GM18858 (cell line): ENCODE results near the gene UQCC5.

Experiments used
- ATAC-seq: cut with Tn5 transposase; IDR thresholded peaks from one replicate; pipeline ENCODE4 v1.9.1; 2021; ENCODE audit not compliant: unreplicated experiment

UQCC5 gene

GRCh38 chr3:52503788-52504424 lies 32.5 kb upstream of the UQCC5 start:
- ATAC-seq: no peak

DNA sequence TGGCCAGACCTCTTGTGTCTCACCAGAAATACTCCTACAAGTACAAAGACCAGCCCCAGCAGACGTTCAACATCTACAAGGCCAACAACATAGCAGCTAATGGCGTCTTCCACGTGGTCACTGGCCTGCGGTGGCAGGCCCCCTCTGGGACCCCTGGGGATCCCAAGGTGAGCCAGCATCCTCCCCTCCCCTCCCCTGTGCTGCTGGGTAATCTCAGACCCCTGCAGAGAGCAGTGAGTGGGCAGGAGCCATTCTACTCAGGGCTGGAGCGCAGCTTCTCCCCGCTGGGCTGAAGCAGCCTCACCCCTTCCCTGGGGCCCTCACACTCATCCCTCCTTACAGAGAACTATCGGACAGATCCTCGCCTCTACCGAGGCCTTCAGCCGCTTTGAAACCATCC lies 31.4 kb upstream of the UQCC5 start:
- ATAC-seq: no peak

DNA sequence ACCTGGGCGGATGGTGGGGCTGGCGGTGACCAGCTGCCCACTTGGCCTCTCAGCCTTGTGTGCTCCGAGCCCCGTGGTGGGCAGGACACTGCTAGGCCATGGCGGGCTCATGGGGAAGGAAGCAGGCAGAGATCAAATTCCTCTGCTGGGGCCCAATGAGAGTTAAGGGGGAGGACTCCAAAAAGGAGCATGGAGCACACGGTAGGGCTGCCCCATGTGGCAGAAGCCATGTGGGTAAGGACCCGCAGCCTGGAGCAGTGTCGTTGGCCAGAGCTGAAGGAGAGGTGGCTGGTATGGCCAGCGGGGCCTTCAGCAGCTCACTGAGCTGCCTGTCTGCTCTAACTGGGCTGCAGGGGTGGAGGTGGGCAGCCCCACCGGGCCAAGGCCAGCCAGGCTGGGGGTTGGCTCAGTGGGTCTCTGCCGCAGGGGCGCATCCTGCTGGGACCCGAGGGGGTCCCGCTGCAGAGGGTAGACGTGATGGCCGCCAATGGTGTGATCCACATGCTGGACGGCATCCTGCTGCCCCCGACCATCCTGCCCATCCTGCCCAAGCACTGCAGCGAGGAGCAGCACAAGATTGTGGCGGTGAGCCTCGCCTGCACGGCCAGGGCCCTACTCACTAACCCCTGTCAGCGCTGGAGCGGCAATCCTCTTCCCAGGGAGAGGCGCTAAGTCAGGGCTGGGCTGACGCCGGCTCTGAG lies 30.0 kb upstream of the UQCC5 start:
- no peak for ATAC-seq

GRCh38 chr3:52507359-52507758 lies 29.0 kb upstream of the UQCC5 start:
- ATAC-seq: no peak

DNA sequence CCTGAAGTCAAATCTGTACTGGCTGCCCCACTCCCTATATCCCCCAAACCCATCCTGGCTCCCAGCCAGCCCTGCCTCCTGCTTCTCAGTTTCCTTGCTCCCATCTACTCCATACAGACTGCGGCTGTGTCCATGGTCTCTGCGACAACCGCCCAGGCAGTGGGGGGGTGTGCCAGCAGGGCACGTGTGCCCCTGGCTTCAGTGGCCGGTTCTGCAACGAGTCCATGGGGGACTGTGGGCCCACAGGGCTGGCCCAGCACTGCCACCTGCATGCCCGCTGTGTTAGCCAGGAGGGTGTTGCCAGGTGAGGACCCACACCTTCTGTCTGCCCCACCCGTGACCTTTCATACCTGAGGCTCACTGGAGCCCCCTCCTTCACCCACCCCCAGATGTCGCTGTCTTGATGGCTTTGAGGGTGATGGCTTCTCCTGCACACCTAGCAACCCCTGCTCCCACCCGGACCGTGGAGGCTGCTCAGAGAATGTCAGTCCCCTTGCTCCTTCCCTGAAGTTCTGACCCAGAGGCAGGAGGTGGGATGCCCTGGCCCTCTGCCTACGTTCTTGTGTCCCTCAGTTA lies 26.6 kb upstream of the UQCC5 start:
- ATAC-seq: no peak

DNA sequence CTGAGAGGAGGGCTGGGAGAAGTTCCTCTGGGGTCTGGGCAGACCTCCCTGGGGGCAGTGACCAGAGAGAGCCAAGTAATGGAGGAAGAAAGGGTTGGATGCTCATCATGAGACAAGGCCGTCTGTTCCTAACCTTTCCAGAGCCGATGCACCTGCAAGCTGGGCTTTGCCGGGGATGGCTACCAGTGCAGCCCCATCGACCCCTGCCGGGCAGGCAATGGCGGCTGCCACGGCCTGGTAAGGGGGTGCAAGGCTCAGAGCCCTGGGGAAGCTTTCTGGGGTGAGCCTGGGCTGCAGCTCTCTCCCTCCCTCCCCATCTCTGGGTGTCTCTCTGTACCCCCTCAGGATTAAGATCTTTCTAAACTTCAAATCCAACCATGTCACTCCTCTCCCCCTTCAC lies 24.9 kb upstream of the UQCC5 start:
- no peak for ATAC-seq

DNA sequence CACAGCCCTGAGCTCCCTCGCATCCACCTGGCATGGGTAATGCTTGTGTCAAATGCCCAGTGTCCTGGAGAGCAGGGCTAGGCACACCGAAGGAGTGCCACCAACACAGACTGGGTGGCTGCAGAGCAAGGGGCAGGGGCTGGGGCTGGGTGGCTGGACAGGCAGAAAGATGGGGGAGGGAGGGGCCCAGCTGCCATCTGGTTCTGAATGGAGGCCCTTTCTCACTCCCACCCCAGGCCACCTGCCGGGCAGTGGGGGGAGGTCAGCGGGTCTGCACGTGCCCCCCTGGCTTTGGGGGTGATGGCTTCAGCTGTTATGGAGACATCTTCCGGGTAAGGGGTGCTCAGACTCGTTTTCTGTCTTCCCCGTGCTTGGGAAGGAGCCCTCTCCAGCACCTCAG lies 24.3 kb upstream of the UQCC5 start:
- ATAC-seq: no peak

DNA sequence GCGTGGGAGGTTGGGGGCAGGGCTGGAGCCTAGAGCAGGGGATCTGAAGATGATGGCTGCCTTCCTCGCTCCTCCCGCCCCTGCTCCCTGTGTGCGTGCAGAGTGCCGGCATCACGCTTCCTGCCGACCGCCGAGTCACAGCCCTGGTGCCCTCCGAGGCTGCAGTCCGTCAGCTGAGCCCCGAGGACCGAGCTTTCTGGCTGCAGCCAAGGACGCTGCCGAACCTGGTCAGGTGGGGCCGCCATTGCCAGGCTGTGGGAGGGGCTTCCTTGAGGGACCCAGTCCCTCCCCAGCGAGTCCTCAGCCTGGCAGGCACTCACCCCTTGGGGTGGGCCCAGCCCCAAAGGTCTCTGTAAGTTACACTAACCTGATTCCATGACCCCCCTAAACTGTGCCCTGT lies 23.7 kb upstream of the UQCC5 start:
- ATAC-seq: no peak

DNA sequence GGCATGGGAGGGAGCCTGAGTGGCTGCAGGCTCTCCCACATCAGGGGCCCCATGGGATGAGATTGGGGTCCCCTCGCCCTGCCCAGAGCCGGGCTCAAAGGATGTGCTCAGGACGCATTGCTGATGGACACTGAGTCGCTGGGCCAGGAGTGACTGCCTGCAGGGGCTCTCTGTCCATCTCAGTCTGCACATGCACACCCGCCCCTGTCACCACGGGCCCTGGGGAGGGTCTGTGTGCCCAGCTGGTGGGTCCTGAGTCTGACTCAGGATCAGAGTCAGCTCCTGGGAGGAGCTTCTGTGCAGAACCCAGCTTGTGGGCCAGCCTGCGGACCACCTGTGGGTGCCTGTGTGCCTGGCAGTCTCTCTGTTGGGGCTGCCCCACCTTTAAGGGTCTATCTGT lies 23.1 kb upstream of the UQCC5 start:
- ATAC-seq: no peak

DNA sequence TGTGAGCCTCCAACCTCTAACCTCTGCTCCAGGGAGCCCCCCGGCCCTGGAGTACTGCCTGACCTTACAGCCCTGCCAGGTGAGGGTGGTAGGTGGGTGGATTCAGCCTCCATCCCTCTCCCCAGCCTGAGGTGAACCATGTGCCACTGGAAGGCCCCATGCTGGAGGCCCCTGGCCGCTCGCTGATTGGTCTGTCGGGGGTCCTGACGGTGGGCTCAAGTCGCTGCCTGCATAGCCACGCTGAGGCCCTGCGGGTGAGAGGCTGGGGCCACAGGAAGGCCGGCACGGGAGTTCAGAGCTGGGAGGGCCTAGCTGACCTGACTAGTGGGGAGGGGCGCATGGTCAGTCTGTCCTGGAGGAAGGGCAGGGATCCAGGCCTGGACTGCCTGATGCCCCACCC lies 21.8 kb upstream of the UQCC5 start:
- ATAC-seq: no peak

DNA sequence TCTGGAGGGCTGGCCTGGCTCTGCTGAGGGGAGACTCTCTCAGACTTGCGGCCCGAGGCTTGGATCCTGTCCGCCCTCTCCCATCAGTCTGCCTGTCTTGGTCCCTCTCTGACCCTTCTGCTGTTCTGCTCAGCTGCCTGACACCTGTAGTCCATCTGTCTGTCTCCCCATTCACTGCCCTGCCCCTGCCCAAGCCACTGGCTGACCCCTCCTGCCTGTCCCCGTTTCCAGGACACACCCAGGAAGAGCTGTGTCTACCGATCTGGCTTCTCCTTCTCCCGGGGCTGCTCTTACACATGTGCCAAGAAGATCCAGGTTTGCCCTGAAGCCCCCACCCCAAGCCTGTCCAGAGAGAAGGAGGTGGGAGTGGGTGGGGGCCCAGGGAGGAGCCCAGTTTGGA lies 21.2 kb upstream of the UQCC5 start:
- no peak for ATAC-seq

DNA sequence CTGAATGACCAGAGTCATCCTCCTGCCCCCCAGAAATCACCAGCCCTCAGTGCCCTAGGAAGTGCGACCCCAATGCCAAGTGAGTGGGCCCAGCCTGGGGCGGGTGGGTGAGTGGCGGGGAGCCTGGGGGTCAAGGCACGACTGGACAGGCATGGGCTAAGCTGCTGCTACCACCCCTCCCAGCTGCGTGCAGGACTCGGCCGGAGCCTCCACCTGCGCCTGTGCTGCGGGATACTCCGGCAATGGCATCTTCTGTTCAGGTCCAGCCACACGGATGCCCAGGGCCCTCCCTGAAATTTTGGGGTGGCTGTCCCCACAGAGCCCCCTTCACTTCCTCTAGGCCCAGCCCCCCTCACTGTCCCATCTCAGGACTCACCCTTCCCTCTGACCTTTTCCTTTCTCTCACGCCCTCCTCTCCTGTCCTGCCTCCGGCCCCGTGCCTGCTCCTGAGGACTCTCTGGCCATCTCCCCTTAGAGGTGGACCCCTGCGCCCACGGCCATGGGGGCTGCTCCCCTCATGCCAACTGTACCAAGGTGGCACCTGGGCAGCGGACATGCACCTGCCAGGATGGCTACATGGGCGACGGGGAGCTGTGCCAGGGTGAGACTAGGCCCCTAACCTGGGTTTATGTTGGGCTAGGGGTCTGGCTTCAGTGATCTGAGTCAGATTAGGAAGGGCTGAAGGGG lies 19.8 kb upstream of the UQCC5 start:
- ATAC-seq: no peak

- no peak for ATAC-seq
Measured at GRCh38 chr3:52517796-52518722, 18.3 kb upstream of the UQCC5 start.

- ATAC-seq: no peak
Measured at GRCh38 chr3:52518723-52519444, 17.5 kb upstream of the UQCC5 start.

DNA sequence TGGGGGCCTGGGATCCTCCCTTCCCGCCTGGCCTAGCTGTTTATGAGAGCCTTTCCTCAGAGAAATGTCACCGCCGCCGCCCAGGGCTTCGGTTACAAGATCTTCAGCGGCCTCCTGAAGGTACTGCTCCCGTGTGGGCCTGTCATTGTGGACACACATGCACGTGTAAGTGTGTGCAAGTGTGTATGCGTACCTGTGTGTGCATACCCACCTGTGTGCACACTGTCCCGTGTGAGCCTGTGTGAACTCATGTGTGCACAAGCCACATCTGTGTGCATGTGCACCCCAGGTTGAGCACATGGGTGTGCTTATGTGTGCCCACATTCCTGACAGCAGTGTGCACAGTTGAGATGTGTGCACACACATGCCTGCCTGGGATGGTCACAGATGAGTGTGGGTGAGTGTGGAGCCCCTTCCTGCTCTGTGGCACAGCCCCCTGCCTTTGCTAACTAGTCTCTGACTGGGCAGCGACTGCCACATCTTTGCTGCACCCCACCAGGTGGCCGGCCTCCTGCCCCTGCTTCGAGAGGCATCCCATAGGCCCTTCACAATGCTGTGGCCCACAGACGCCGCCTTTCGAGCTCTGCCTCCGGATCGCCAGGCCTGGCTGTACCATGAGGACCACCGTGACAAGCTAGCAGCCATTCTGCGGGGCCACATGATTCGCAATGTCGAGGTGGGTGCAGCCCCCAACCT lies 16.8 kb upstream of the UQCC5 start:
- ATAC-seq: no peak

GRCh38 chr3:52520141-52520667 lies 16.2 kb upstream of the UQCC5 start:
- no peak for ATAC-seq

- ATAC-seq: no peak
Measured at GRCh38 chr3:52520716-52521487, 15.5 kb upstream of the UQCC5 start.

DNA sequence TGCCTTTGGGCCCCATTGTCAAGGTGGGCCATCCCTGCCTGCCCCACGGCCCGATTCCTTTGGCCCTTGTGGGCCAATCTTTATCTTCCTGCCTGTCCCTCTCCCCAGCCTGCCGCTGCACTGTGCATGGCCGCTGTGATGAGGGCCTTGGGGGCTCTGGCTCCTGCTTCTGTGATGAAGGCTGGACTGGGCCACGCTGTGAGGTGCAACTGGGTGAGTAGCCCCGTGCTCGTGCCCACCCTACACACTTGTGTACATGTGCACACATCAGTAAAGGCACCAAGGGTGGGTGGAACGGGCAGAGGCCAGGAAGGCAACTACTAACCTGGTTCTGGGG lies 14.9 kb upstream of the UQCC5 start:
- ATAC-seq: no peak
